ENCODE data around the gene WDR53.
"Not testable (repeated sequence)": the region's sequence is repeated elsewhere in the genome, so short reads cannot be mapped to it uniquely, and the experiment has no call there.

WDR53 gene

DNA sequence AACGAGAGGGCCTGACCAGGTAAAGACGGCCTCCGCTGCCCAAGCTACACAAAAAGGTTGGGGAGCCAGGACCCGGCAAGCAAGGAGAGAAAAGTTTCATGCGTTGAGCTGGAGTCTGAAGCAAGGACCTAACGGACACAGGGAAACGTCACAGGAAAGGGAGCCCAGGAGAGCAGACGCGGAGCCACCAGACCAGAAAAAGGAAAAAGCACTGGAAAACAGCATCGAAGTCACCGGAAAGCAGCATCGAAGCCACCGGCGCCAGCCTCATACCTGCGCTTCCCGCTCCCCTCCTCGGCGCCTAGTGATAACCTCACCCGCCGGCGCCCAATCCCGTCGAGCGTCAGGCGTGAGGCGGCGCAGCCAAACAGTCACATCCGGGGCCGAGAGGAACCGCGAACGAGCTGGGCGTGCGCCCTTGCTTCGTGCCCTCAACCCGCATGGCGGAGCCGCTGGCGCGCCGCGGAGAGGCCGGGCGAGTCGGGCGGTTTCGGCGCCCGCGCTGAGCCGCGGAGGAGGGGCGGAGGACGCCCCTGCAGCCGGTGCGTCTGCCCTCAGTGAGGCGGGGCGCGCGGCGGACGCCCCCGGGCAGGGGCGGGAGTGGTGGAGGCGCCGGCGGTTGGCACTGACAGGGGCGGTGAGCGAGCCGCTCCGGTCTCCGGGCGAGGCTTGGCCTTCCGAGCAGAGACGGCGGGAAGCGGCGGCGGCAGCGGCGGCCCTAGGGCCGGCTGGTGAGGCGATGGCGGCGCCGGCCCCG lies at the start of gene WDR53, which contains the start of gene FBXO45:
Gene WDR53, minus strand, starts transcription at position 309 of the 757 bp plus-strand sequence. CDS start 7,079 bp downstream, outside the sequence.
Gene FBXO45, plus strand, starts transcription at position 415 of the 757 bp plus-strand sequence. Its CDS starts 325 bp downstream, at position 740.
- H3K27me3 ChIP-seq (ENCODE audit: insufficient read depth, low read length): no peaks in the 10 kb centered on the region
- H3K4me1 ChIP-seq (ENCODE audit: insufficient read depth, low read length): no peaks in the 10 kb centered on the region
- H3K27ac ChIP-seq (ENCODE audit: low read length): peak within 1 kb of the TSS; percentile 57
- H3K9me3 ChIP-seq (ENCODE audit: insufficient read depth, low read depth, low read length): no peaks in the 10 kb centered on the region
- H3K4me3 ChIP-seq (ENCODE audit: low read length): peak within 1 kb of the TSS; percentile 98
- no peaks in the 10 kb centered on the region for H3K36me3 ChIP-seq (ENCODE audit: insufficient read depth, low read depth, low read length)
- peak within 1 kb of the TSS; percentile 97 for H3K9ac ChIP-seq (ENCODE audit: low read depth, low read length)

DNA sequence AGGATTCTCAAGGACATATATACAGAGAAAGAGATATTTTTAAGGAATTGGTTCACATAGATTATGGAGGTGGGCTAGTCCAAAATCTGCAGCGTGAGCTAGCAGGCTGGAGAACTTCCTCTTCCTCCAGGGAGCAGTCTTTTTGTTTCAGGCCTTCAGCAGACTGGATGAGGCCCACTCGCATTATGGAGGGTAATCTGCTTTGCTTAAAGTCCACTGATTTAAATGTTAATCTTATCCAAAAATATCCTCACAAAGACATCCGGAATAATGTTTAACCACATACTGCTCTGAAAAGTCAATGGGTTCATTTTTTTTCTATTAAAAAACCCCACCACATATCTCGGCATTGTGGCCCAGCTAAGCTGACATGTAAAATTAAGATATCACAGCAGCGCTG lies 48.9 kb upstream of the WDR53 start:
- Histone ChIP-seq H3K9me3 (ENCODE audit: insufficient read depth, low read depth, low read length) (no peaks in the 10 kb centered on the region), H3K4me1 (ENCODE audit: insufficient read depth, low read length) (peaks cover 7% of the 10 kb centered on the region), H3K4me3 (ENCODE audit: low read length) (no peak overlapping the region), H3K27ac (ENCODE audit: low read length) (no peak overlapping the region), H3K36me3 (ENCODE audit: insufficient read depth, low read depth, low read length) (no peaks in the 10 kb centered on the region), H3K9ac (ENCODE audit: low read depth, low read length) (no peak overlapping the region), H3K27me3 (ENCODE audit: insufficient read depth, low read length) (no peaks in the 10 kb centered on the region)

DNA sequence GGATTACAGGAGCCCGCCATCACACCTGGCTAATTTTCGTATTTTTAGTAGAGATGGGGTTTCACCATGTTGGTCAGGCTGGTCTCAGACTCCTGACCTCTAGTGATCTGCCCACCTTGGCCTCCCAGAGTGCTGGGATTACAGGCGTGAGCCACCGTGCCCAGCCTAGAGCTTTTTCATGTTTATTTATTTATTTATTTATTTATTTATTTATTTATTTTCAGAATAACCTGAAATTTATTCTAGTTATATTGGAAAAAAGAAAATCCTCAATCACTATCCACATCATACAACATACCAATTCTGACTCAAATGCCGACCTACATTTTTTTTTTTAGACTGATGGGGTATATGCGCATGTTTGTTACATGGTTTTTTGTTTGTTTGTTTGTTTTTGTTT lies 46.9 kb upstream of the WDR53 start:
- not testable (repeated sequence) for H3K27ac ChIP-seq (ENCODE audit: low read length); H3K4me1 ChIP-seq (ENCODE audit: insufficient read depth, low read length); H3K4me3 ChIP-seq (ENCODE audit: low read length); H3K9me3 ChIP-seq (ENCODE audit: insufficient read depth, low read depth, low read length); H3K9ac ChIP-seq (ENCODE audit: low read depth, low read length); H3K36me3 ChIP-seq (ENCODE audit: insufficient read depth, low read depth, low read length); H3K27me3 ChIP-seq (ENCODE audit: insufficient read depth, low read length)

DNA sequence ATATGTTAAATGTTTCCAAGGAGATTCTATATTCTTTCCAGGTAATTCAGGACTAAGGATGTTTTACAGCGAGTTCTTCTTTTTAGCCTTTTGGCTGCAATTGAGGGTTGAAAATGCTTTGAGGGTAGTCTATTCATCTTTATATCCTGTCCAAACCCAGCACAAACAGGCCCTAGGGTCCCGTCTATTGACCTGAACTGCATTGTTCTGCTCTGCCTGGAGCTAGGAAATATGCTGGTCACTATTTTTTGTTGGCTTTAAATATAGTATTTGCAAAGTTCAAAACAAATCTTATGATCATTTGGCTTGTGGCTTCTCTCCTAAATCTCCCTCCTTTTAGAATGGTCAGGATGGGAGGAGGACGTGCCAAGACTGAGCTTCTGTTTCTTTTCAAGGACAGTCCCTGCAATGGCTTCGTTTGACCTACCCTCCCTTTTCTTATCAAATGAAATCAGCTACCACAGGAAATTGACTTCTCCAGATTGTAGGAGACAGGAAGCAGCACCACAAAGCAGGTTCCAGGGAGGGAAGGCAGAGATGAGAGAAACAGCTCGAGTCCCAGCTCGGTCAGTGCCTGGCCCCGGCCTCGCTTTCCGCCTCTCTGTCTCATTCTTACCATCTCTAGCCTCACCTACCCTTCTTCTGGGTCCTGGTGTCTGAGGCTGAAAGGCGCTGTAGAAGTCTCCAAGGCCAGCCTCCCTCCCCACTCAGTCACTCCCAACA lies 43.6 kb upstream of the WDR53 start:
- H3K9me3 ChIP-seq (ENCODE audit: insufficient read depth, low read depth, low read length): no peaks in the 10 kb centered on the region
- no peak overlapping the region for H3K4me3 ChIP-seq (ENCODE audit: low read length)
- no peaks in the 10 kb centered on the region for H3K27me3 ChIP-seq (ENCODE audit: insufficient read depth, low read length)
- H3K9ac ChIP-seq (ENCODE audit: low read depth, low read length): no peak overlapping the region
- no peaks in the 10 kb centered on the region for H3K36me3 ChIP-seq (ENCODE audit: insufficient read depth, low read depth, low read length)
- H3K4me1 ChIP-seq (ENCODE audit: insufficient read depth, low read length): peaks cover 5% of the 10 kb centered on the region
- H3K27ac ChIP-seq (ENCODE audit: low read length): no peak overlapping the region

DNA sequence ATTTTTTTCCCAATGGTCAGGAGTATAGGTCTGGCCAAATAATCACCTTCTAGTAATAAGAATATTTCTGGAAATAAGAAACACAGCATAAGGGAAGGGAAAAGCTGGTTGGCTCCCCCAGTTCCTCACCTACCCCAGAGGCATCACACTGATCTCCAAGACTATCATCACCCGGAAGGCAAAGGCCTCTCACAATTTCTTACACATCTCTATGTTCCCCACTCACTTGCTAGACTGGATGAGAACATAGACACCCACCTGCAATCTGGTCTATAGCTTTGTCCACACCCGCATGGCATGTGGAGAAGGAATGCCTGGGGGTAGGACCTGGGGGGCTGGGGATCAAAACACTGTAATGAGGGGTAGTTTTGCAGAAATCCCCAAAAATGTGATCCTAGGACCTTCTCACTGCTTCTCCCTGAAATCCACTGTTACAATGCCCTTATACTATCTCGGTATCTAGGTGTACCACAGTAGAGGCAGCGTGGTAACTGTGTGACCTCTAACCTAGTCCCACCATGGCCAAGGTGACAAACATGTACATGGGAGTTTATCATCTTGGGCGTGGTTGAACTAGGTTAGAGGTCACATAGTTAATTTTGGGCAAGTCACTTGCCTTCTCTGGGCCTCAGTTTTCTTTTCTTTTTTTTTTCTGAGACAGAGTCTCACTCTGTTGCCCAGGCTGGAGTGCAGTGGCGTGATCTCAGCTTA lies 41.6 kb upstream of the WDR53 start:
- Histone ChIP-seq H3K9ac (ENCODE audit: low read depth, low read length) (peak overlapping the region; percentile 15; the same call in 1 of the 2 replicates), H3K4me3 (ENCODE audit: low read length) (no peak overlapping the region), H3K27ac (ENCODE audit: low read length) (no peak overlapping the region)

DNA sequence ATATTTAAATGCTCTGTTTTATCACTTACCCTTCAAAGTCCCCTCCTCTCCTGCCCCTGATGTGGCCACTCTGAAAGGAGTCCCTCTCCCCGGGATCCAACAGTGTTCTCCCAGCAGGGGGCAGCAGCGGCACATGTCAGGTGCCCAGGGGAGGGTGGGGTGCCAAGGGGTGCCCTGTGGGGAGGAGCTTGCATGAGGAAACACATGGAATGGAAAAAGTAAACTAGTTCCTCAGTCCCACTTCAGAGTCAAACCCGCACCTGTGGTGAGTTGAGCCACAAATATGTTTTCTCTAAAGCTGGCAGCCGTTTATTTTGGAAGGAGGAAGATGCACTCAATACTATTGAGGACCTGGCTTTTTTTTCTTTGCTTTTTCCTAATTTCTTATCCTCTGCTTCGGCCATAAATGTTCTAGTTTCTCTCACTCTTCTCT lies 41.0 kb upstream of the WDR53 start:
- peak overlapping the region; percentile 15; the same call in 1 of the 2 replicates for H3K9ac ChIP-seq (ENCODE audit: low read depth, low read length)
- no peaks in the 10 kb centered on the region for H3K36me3 ChIP-seq (ENCODE audit: insufficient read depth, low read depth, low read length)
- no peaks in the 10 kb centered on the region for H3K27me3 ChIP-seq (ENCODE audit: insufficient read depth, low read length)
- H3K4me1 ChIP-seq (ENCODE audit: insufficient read depth, low read length): peaks cover 5% of the 10 kb centered on the region
- no peak overlapping the region for H3K27ac ChIP-seq (ENCODE audit: low read length)
- no peak overlapping the region for H3K4me3 ChIP-seq (ENCODE audit: low read length)
- no peaks in the 10 kb centered on the region for H3K9me3 ChIP-seq (ENCODE audit: insufficient read depth, low read depth, low read length)

More for the DNA sequence above, 41.6 kb upstream of the WDR53 start:
- H3K36me3 ChIP-seq (ENCODE audit: insufficient read depth, low read depth, low read length): no peaks in the 10 kb centered on the region
- H3K9me3 ChIP-seq (ENCODE audit: insufficient read depth, low read depth, low read length): no peaks in the 10 kb centered on the region
- H3K27me3 ChIP-seq (ENCODE audit: insufficient read depth, low read length): no peaks in the 10 kb centered on the region
- peaks cover 5% of the 10 kb centered on the region for H3K4me1 ChIP-seq (ENCODE audit: insufficient read depth, low read length)

DNA sequence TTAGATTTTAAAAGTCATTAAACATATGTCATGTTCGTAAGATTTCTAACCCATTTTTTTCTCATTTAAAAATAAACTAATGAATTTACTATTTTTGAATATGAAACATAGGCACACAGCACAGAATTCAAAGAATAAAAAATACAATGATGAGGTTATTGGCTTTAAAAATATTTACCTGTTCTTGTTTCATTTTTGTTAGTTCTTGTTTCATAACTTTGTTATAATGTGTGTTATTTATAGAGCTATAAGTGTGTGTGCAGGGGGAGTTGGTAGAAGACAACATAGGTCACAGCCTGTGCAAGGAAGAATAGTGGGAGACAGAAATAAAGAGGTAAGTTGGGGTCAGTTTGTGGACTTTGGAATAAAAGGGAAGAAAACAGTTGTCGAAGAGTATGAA lies 40.3 kb upstream of the WDR53 start:
- Histone ChIP-seq H3K9ac (ENCODE audit: low read depth, low read length) (no peak overlapping the region), H3K27ac (ENCODE audit: low read length) (no peak overlapping the region), H3K27me3 (ENCODE audit: insufficient read depth, low read length) (no peaks in the 10 kb centered on the region), H3K36me3 (ENCODE audit: insufficient read depth, low read depth, low read length) (no peaks in the 10 kb centered on the region), H3K4me1 (ENCODE audit: insufficient read depth, low read length) (peaks cover 5% of the 10 kb centered on the region), H3K4me3 (ENCODE audit: low read length) (no peak overlapping the region), H3K9me3 (ENCODE audit: insufficient read depth, low read depth, low read length) (no peaks in the 10 kb centered on the region)

DNA sequence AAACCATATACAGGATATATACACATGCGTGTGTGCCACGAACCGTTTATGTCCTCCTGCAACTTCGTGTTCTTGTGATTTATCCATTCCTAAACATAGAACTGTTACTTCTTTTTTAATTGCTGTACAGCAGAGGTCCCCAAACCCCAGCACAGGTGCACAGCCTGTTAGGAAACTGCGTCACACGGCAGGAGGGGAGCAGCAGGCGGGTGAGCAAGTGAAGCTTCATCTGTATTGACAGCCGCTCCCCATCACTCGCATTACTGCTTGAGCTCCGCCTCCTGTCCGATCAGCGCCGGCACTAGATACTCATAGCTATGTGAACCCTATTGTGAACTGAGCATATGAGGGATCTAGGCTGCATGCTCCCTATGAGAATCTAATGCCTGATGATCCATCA lies 36.2 kb upstream of the WDR53 start:
- no peaks in the 10 kb centered on the region; the same call in 1 of the 2 replicates for H3K4me1 ChIP-seq (ENCODE audit: insufficient read depth, low read length)
- no peaks in the 10 kb centered on the region for H3K36me3 ChIP-seq (ENCODE audit: insufficient read depth, low read depth, low read length)
- H3K4me3 ChIP-seq (ENCODE audit: low read length): no peak overlapping the region
- H3K9ac ChIP-seq (ENCODE audit: low read depth, low read length): no peak overlapping the region
- no peak overlapping the region for H3K27ac ChIP-seq (ENCODE audit: low read length)
- H3K9me3 ChIP-seq (ENCODE audit: insufficient read depth, low read depth, low read length): no peaks in the 10 kb centered on the region
- H3K27me3 ChIP-seq (ENCODE audit: insufficient read depth, low read length): no peaks in the 10 kb centered on the region

DNA sequence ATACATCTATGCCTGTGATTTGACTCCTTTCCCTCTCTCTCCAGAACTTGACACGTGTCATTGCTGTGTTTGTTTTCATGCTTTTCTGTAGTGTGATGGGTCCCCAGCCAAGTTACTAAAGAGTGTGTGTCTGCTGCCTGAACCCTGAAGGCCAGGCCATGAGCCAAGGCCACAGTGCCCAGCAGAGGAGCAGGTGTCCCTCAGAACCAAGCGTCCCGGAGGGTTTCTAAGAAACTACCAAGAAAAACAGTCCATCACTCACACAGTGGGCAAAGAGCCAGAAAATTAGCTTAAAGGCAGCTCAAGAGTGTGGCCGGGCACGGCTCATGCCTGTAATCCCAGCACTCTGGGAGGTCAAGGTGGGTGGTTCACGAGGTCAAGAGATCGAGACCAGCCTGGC lies 35.3 kb upstream of the WDR53 start:
- H3K9ac ChIP-seq (ENCODE audit: low read depth, low read length): no peak overlapping the region
- H3K9me3 ChIP-seq (ENCODE audit: insufficient read depth, low read depth, low read length): no peaks in the 10 kb centered on the region
- no peaks in the 10 kb centered on the region for H3K36me3 ChIP-seq (ENCODE audit: insufficient read depth, low read depth, low read length)
- no peaks in the 10 kb centered on the region for H3K4me1 ChIP-seq (ENCODE audit: insufficient read depth, low read length)
- no peak overlapping the region for H3K27ac ChIP-seq (ENCODE audit: low read length)
- no peak overlapping the region for H3K4me3 ChIP-seq (ENCODE audit: low read length)
- no peaks in the 10 kb centered on the region for H3K27me3 ChIP-seq (ENCODE audit: insufficient read depth, low read length)

DNA sequence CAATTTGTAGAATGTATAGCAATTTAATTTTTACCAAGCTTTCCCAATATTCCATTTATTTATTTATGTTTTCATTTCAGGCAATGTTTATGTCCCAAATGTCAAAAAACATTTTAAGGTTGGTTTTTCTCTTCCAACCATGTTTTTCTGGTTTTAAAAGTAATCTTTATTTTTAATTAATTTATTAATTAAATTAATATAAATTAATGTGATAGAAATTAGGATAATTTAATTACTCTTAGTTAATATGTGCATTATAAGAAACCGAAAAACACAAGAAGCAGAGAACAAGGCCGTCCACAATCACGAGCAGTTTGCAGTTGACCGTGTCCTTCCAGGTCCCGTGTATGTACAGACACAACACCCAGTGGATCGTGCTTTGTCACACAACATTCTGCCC lies 34.3 kb upstream of the WDR53 start:
- H3K9ac ChIP-seq (ENCODE audit: low read depth, low read length): no peak overlapping the region
- H3K27me3 ChIP-seq (ENCODE audit: insufficient read depth, low read length): no peaks in the 10 kb centered on the region

DNA sequence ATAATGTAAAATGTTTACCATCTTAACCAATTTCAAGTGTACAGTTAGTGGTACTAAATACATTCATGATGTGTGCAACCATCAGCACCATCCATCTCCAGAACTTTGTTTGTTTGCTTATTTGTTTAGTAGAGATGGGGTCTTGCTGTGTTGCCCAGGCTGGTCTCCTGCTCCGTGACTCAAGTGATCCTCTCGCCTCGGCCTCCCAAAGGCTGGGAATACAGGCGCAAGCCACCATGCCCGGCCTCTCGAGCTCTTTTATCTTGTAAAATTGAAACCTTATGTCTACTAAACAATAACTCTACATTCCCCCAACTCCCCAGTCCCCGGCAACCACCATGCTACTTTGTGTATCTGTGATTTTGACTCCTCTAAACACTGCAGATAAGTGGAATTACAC lies 32.0 kb upstream of the WDR53 start:
- 0 out of 2 replicates have a peak, but pooled peaks cover 4% of the 10 kb centered on the region for H3K27me3 ChIP-seq (ENCODE audit: insufficient read depth, low read length)
- no peak overlapping the region for H3K4me3 ChIP-seq (ENCODE audit: low read length)
- H3K36me3 ChIP-seq (ENCODE audit: insufficient read depth, low read depth, low read length): no peaks in the 10 kb centered on the region
- H3K9ac ChIP-seq (ENCODE audit: low read depth, low read length): no peak overlapping the region
- H3K27ac ChIP-seq (ENCODE audit: low read length): no peak overlapping the region
- no peaks in the 10 kb centered on the region for H3K9me3 ChIP-seq (ENCODE audit: insufficient read depth, low read depth, low read length)
- H3K4me1 ChIP-seq (ENCODE audit: insufficient read depth, low read length): no peaks in the 10 kb centered on the region

More for the DNA sequence above, 34.3 kb upstream of the WDR53 start:
- H3K27ac ChIP-seq (ENCODE audit: low read length): no peak overlapping the region
- no peaks in the 10 kb centered on the region for H3K36me3 ChIP-seq (ENCODE audit: insufficient read depth, low read depth, low read length)
- H3K4me3 ChIP-seq (ENCODE audit: low read length): no peak overlapping the region
- no peaks in the 10 kb centered on the region for H3K9me3 ChIP-seq (ENCODE audit: insufficient read depth, low read depth, low read length)
- no peaks in the 10 kb centered on the region for H3K4me1 ChIP-seq (ENCODE audit: insufficient read depth, low read length)
